SU-DHL-6 (cell line): ENCODE data around the gene ASL.

Source experiments
- CTCF ChIP-seq: fragments of 200-600 bp; sonication (generic); IDR thresholded peaks from one replicate; pipeline ENCODE4 v1.5.1; 2017; ENCODE audit warnings: antibody characterized with exemption, mild to moderate bottlenecking, low read length, moderate library complexity; ENCODE audit not compliant: insufficient read depth, poor library complexity, severe bottlenecking
- EZH2phosphoT487 ChIP-seq: fragments of 200-600 bp; sonication (generic), shearing (Covaris generic); conservative IDR thresholded peaks from 2 replicates; pipeline ENCODE4 v1.6.1; 2018; ENCODE audit warnings: mild to moderate bottlenecking, antibody characterized with exemption, low read length, moderate library complexity, mixed read lengths

GRCh38 chr7:66092654-66093053 is 17.0 kb downstream of the ASL start:
- no peak for TF ChIP-seq CTCF
- TF ChIP-seq EZH2phosphoT487 = no peak
